Keratinocyte (primary cell): ENCODE data around the gene SPRY2.

Experiments
- CTCF ChIP-seq, 3 experiments: IDR thresholded peaks in 1 of 3; conservative IDR thresholded peaks in 1 of 3; optimal IDR thresholded peaks in 1 of 3; 2 replicates in 2 of 3; 3 replicates in 1 of 3; pipeline versions ENCODE3 to v1.5.1; 2011; ENCODE audit warnings: low read length in 3 of 3, mild to moderate bottlenecking in 3 of 3, moderate library complexity in 2 of 3, control low read depth in 1 of 3, inconsistent platforms in 1 of 3; ENCODE audit not compliant: insufficient read depth in 2 of 3; ENCODE audit errors: extremely low read depth in 1 of 3
- EZH2 ChIP-seq: IDR thresholded peaks from one replicate; pipeline ENCODE4 v1.6.1; 2012; ENCODE audit warnings: inconsistent platforms, mild to moderate bottlenecking, low read length, moderate library complexity

- TF ChIP-seq EZH2 (no peak), CTCF (optimal IDR thresholded peaks at IDR 0.05 in 1 of 3, IDR thresholded peaks at IDR 0.05 in 1 of 3, conservative IDR thresholded peaks at IDR 0.05 in 1 of 3; ENCODE audit: extremely low read depth in 1 of 3, insufficient read depth in 2 of 3, low read length in 3 of 3) (no peak)
These were observed 6.2 kb downstream of the SPRY2 start for GRCh38 chr13:80334597-80335260.
